ENCODE data around the gene CFAP61.
A peak's percentile ranks its signal among the peaks of the same experiment; 100 is the strongest.
"Not testable (repeated sequence)": the region's sequence is repeated elsewhere in the genome, so short reads cannot be mapped to it uniquely, and the experiment has no call there.

CFAP61 gene, protein sequence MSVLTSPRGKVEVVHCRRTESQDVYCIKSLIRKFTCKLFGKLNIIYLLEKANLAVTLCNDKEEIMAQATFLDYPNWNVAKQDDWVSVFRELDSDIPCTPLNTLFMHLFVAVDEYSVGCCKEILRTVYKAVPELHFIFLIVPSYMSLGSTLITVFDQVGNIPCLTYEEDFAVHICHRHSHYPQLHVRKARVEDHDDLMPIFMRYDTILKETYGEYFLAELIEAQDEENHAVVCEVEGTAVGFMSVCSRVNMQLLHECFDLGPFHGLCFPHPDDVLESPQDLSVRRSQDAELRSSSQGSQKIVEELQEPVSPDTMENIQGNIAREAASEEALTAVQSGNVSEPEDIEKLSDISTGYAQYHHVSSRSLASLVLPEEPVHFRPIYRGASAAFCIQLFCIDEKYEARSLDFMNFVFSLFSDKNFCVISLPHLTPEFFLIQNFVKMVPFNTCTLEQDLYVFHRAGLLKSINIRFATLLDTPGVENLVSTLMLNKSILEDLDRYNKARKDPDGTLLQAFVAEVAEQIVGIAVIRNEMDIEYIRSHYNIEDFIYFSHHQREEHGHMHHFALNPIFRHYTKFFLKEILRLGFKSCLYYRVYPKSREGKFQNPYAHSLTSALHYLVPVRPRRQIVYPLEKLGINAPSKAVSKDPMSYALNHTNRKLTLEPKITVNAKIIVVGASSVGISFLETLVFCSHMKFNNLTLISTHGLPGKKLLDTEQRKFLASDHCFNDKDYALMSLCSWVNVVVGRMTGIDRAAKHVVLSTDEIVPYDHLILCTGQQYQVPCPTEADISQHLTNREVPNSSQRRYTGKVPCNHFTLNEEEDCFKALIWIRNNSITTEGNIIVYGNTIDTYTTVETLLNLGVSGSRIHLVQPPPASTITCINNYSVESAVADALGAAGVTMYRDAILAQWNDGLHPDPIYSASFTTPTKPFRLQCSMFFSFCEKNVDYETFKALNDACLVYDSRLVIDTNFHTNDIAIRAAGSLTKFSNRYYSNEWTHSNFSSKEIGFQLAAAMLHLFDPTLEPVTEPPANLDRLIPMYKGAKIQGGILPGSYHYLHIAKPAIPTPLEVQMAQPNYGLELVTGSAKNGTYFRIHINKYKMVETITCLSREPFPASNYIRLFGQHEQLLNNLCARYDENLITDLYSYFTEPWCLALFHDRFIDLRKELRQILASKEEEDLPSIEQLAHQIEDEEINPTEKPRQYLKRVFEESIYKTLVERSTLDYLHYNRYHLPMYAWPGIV

DNA sequence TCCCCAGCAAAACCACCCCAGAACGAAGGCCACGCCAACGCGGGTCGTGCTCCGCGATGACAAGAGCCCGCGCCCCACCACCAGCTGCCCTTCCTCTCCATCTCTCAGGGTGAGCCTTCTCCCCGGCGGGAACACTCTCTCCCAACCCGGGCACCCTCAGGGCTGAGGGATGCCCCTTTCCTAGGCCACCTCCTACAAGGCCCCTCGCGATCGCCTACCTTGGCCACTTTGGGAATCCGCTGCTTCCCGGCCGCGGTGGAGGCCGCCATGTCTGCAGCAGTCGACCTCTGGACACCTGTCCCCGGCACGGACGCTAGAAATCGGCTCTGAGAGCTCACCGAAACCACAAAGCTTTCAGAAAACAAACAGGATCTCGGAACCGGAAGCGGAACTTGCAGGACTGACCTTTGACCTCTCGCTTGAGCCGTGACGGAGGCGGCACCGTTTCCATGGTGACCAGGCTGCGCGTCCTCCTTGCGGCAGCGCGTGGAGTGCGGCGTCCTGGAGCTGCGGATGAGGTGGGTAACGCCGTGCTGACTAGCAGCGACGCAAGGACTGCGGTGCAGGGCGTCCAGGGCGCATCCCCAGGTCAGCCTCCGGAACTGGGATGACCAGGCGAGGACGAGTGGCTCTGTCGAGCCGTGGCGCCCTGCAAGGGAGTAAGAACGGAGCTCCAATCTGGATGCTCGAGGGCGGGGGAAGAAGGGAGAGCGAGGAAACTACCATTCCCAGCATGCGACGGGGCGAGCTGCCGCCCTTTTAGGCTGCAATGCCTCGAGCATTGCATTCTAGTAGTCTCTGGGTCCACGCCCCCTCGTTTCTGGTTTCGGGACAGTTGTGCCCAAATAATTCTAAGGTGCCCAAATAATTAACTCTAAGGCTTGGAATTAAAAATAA lies at the start of gene CFAP61, which contains the start of gene CRNKL1:
Gene CFAP61 (plus strand): TSS at position 459 of the 897 bp plus-strand sequence. CDS start 4,122 bp downstream, outside the sequence.
Gene CRNKL1 (minus strand): TSS at position 393 of the 897 bp plus-strand sequence. CDS start 124 bp downstream, at position 269.
- peak; percentile 91 to 95 (median 94) for DNase-seq (ENCODE audit: low read depth in 3 of 3)

DNA sequence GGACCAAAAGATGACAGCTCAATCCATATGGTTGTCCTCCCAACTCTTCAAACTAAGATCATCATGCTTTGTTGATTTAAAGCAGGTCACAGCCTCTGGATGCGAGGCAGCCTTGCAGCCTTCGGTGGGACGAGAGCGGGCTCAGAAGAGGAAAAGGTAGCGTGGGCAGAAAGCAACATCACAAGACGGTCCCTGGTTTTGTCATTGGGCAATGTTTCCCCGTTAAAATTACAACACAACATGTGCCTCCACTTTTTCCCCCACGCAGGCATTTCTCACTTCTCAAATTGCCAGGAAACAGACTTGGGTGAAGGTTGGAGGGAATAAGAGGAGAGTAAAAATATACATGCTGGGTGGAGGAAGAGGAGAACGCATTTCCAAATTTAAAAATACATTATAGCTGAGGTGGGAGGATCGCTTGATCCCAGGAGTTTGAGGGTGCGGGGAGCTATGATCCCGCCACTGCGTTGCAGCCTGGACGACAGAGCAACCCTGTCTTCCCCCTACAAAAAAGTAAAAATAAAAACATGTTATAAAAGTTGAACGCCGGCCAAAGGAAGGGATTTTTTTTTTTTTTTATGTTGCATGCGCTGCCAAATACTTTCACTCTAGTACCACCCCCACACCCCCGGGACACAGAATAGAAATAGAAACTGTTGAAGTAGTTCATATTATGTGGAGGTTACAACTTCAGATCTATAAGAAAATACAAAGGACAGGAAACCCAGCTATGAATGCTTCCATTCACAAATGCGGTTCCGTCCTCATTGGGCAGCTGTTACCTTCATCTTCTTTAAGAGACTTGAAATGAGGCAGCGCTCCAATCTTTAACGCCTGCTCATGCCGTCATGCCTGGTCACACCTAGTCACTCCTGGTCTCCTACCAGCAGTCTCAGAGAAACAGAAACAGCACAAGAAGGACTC lies 49.0 kb upstream of the CFAP61 start:
- DNase-seq (ENCODE audit: low read depth in 3 of 3): no peak

DNA sequence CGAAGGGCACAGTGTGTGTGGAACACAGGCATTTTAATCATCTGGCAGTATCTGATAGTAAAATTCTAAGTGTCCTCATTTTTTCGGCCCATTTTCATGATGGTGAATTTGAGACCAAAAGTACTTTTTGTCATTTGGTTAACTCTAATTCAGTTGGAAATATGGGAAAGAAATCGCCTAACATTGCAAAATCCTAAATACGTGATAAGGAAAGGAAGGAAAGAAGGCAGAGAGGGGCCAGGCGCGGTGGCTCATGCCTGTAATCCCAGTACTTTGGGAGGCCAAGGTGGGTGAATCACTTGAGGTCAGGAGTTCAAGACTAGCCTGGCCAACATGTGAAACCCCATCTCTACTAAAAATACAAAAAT lies 48.4 kb upstream of the CFAP61 start:
- not testable (repeated sequence) for DNase-seq (ENCODE audit: low read depth in 3 of 3)

DNA sequence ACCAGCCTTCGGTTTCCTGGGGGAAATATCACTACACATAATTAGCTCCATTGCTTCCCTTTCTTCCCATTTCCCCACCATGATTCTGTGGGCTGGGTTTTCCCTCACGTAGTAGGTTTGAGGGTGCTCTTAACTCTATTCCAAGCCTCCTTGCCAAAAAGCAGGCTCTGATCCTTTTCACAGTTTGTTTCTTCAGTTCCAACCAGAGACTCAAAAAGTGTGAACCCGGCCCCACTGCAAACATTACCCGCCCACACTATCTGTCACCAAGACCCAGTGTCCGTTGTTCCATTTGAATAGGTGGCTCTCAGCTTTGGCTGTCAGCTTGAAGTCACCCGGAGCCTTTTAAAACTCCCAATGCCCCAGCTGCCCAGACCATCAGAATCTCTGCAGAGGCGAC lies 47.0 kb upstream of the CFAP61 start:
- DNase-seq (ENCODE audit: low read depth in 3 of 3): no peak

DNA sequence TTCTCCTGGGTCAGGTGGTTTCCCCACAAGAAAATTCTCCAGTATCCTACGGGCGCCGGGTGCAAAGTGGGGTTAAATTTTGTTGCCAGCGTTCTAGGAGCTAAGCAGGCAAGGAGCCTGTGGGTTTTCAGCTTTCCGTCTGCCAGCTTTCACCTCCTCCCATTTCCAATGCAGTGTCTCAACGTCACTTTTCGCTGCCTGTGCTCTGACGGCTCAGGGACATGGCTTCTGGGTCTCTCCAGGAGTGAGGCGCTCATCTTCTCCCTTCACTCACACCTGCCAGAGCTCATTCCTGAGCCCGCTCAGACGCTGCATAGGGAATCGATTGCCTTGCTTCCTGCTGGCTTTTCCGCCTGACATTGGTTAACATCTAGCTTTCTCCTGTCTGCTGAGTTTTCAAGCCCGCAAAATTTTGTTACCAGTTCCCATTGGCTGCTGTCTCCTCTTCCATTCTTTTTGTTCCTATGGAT lies 42.5 kb upstream of the CFAP61 start:
- no peak for DNase-seq (ENCODE audit: low read depth in 3 of 3)

DNA sequence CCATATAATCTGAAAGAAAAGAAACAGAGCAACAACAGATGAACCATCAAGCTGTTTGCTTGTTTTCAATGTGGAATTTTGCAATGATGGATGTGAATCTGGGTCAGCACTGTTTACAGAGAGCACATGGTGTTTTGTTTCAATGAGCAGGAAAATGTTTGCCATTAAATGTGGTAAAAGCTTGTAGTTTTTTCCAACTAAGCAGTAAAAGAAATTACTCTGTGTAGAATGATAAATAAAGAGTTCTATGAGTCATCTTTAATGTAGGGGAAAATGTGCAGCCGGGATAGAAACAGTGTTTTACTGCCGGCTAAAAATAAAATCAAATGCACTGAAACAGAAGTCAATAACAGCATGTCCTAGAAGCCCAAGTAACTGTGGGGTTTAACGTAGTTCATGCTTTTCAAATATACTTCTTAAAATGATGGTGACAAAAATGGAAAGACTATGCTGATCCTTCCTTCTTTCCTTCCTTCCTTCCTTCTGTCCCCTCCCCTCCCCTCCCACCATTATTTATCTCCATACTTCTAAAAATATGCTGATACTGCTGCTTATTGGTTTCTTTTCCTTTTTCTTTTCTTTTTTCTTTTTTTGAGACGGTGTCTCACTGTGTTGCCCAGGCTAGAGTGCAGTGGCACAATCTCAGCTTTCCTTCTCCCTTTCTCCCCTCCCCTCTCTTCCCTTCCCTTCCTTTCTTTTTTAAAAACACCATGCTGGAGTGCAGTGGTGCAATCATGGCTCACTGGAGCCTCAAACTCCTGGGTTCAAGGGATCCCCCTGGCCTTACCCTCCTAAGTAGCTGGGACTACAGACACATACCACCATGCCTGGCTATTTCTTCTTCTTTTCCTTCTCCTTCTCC lies 41.5 kb upstream of the CFAP61 start:
- no peak for DNase-seq (ENCODE audit: low read depth in 3 of 3)

DNA sequence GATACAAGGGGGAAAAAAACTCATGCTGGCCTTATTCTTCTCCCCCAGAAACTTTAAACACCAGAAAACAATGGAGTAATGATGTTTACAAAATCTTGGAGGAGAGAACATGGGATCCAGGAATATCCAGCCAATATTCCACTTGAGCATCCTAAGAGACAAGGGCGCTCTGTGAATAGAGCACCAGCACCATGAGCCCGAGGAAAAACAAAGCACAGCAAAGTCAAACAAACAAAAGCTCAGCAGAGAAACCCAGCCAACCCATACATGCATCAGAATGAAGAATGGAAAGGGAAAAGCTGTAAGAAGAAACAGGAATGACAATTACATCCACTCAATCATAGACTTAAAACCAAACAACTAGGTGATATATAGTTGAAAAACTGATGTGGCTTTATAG lies 39.8 kb upstream of the CFAP61 start:
- no peak for DNase-seq (ENCODE audit: low read depth in 3 of 3)

DNA sequence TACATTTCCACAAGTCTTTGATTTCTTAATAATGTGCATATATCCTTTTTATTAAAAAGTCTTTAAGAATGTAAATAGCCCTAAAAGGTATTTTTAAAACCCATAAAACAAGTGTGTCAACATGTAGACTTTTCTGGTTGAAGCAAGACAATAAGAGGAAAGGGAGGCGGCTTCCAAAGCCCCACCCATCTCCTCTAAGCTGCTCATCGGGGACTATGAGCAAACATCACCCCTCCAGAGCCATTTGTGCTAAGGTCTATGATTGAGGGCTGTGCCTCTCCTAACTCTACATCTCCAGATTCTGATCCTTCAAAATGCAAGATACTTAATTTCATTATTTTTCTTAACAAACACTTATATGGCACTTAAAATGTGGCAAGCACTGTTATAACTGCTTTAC lies 37.7 kb upstream of the CFAP61 start:
- DNase-seq (ENCODE audit: low read depth in 3 of 3): no peak

DNA sequence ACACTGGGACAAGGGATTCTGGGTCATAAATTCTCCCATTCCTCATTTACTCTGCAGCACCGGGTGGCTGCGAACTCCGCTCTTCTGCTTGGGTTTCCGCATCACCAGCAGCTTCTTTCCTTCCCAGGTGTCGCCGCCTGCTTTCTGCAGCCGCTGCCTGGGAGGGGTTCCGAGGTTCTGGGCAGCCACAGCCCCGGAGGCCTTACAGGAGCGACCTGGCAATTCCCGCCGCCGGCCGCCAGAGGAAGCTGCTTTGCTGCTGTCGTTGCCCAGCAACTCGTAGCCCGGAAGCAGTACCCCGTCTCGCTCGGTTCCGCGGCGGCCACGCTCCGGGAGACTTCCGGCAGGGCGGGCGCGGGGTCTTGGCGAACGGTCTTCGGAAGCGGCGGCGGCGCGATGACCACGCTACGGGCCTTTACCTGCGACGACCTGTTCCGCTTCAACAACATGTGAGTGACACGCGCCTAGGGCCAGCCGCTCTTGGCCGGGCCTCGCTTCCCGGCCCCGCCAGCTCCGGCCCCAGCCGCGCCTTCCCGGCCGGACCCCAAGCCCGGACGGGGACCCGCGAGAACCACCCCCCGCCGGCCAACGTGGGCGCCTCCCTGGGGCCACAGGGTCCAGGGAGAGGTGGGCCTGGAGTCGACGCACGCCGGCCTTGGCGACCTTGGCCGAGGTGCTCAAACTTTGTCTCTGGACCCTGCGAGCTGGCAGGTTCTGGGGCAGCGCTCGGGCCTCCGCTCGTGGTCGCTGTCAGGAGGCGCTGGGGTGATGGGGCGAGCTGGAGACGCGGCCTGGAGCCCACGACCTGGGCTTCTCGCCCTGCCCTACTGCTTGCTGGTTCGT lies 35.1 kb upstream of the CFAP61 start, which contains the start of gene NAA20:
Gene NAA20 (plus strand): TSS at position 362 of the 843 bp plus-strand sequence. CDS start 35 bp downstream, at position 397.
- peak; percentile 82 to 84 (median 83) for DNase-seq (ENCODE audit: low read depth in 3 of 3)

DNA sequence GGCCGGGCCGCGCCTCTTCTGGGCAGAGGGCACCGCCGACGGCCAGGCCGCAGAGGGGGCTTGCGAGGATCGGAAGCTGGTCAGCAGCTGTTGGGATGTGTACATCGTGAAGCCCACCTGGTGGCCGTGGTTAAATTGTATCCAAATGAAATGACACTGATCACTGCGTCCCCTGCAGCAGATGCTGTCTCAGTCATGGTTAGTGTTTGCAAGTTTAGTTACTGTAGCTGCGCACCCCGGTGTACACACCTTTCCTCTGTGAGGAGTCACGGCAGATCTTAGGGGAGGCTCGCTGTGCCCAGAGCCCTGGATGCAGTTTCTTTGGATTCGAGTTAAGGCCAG lies 34.5 kb upstream of the CFAP61 start:
- no peak for DNase-seq (ENCODE audit: low read depth in 3 of 3)

DNA sequence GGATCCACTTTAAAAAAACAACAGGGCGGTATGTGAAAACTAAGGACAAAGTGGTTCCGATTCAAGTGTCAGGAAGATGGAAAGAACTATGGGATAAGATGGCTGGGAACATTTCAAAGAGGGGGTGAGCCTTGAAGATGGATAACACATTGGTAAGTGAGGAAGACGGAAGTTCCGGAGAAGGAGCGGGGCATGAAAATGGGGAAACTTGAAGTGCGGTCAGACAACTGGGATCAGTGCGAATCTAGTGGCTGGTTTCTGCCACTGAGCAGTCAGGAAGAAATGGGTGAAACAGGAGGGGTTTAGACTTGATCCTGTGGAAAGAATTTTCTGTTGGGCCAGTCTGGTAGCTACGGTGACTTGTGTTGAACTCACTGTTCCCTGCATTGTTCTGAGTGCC lies 34.0 kb upstream of the CFAP61 start:
- no peak for DNase-seq (ENCODE audit: low read depth in 3 of 3)

DNA sequence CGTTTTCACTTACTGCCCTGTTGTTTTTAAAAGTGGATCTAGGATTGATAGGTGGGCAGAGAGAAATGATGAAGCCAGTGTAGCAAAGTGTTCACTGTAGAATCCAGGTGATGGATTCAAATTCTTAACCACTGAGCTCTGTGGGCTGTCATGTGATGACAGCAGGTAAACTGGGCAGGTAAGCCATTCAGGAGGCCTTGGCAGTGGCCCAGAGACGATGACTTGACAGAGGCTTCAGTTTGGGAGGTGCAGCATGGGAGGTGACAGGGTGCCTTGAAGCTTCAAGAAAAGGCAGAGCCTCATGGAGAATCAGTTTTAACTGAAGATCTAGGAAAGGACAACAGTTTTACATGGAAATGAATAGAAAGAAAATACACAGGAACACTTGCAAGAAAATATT lies 33.2 kb upstream of the CFAP61 start:
- DNase-seq (ENCODE audit: low read depth in 3 of 3): no peak

DNA sequence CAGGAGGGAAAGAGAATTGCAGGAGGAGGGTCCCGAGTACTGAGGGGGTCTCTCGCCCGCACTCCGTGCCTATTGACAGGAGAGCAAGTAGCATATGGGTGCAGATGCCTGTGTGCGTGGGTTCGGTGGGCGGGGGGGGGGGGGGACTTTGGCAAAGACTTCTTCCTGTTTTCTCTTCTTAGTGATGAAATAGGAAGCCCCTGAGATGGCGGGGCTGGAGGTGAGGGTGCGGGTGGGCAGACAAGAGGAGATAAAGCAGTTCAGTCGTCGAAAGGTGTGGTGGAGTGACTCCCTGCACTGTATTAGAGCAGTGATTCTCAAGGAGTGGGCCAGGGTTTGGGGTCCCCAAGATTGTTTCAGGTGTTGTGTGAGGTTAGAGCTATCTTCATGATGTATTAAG lies 31.4 kb upstream of the CFAP61 start:
- no peak for DNase-seq (ENCODE audit: low read depth in 3 of 3)

DNA sequence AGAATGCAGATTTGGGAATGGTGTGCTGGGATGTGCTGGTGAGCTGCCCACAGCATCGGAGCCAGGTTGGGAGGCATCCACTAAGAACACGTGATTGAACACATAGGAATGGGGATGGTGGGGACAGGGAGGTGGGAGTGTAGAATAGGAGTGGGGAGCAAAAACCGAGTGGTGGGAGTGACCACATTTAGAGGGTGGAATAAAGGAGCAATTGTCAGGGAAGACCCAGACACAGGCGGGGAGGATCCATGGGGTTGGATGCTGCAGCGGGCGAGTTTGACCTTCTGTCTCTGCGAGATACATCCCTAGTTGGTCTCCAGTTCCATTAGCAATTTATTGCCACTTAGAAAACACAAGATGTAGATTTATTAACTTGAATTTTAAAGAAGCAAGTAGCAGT lies 30.5 kb upstream of the CFAP61 start:
- no peak for DNase-seq (ENCODE audit: low read depth in 3 of 3)

DNA sequence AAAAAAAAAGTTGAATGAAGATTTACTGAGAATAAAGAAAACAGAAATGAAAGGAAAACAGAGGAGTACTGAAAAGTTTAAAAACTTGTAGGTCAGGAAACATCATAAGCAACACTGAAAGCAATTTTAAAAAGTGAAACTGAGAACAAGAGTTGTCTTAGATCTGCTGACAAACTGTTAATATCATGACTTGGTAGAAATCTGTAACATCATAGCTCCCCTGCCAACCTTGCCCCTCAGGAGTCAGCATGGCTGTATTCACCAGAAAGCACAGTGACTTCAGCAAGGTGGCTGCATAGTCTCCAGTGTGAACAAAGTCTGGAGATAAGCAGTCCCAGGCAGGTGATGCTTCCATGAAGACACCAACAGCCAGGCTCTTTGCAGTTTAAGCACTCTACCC lies 29.8 kb upstream of the CFAP61 start:
- DNase-seq (ENCODE audit: low read depth in 3 of 3): no peak

DNA sequence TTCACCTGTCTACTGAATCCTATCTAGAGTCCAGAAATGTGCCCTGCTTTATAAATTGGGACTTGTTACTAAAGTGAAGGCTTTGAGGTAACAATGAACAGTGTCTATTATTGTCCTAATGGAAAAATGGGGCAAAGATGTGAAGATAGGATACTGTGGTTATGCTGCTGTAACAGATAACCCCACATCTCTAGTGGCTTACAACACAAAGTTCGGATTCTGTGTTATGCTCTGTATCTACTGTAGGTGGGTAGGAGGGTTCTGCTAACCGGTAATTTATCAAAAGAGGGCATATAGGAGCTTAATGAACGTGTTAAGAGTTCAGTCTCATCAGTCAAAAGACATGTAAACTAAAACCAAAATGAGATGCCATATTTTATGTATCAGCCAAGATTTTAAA lies 28.9 kb upstream of the CFAP61 start:
- DNase-seq (ENCODE audit: low read depth in 3 of 3): no peak

DNA sequence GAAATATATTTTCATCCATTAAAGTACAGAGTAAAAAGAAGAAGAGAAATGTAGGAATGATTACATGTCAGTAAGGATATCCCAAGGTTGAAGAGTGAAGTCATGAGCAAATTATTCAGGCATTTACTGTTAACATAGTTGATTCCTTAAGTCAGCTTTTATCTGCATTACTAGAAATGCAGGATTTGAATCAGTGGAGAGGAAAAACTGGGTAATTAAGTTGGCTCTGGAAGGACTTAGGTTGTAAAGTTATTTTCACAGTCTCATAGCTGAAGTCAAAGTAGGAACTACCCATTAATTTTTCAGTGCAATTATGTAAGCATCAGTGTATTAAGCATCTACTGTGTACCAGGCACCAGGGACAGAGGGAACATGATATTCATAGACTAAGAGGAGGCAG lies 27.4 kb upstream of the CFAP61 start:
- DNase-seq (ENCODE audit: low read depth in 3 of 3): no peak

DNA sequence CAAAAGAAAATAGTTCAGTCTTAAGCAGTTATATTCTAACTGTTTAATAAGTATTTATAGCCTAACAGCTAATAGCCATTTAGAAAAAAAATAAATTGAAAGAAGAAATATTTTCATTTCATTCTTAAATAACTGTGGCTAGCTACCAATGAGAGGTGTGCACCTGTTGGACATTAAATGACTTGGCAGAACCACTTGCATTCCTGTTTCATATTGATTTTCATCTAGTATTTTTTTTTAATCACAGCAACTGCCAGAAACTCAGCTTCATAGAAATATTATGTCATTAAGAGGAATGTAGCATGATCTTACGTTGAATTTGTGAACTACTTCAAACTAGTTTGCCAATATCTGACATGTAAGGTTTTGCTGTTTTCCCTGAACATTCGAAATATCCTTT lies 25.0 kb upstream of the CFAP61 start:
- DNase-seq (ENCODE audit: low read depth in 3 of 3): no peak
